ENCODE data around the gene PRRX1. TPM values are rescaled to one million over a fixed set of nuclear protein-coding genes. Genes with fewer than 3 reads are reported as not detected.

PRRX1 gene
- total RNA-seq, 2 experiments from 2014 or later = not detected

DNA sequence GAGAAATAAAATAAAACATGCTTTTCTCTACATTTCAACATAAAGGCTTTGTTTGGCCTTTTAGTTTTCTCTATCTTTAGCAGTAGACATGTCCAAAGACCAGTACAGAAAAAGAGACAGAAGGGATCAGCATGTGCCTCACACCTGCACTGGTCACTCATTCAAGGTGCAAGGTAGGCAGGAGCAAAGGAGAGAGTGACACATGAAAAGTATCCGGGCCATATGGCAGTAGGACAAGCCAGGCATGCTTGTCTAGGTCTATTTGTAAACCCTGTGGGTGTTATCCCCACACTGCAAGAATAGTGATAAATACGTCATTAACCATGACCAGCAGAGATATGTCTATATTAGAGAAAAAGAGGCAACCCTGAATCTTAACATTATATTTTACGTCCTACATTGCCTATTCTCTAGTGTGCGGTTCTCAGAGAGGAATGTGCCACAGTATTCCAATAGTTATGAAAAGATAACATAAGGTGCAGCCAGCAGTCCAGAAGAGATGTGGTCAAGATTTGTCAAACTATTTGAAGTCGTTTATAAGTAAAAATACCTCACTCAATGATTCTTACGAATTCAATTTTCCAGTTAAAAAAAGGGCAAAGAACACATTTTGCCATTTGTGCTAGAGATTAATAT, 32.1 kb downstream of the PRRX1 start:
- TF ChIP-seq, protein P1, sequence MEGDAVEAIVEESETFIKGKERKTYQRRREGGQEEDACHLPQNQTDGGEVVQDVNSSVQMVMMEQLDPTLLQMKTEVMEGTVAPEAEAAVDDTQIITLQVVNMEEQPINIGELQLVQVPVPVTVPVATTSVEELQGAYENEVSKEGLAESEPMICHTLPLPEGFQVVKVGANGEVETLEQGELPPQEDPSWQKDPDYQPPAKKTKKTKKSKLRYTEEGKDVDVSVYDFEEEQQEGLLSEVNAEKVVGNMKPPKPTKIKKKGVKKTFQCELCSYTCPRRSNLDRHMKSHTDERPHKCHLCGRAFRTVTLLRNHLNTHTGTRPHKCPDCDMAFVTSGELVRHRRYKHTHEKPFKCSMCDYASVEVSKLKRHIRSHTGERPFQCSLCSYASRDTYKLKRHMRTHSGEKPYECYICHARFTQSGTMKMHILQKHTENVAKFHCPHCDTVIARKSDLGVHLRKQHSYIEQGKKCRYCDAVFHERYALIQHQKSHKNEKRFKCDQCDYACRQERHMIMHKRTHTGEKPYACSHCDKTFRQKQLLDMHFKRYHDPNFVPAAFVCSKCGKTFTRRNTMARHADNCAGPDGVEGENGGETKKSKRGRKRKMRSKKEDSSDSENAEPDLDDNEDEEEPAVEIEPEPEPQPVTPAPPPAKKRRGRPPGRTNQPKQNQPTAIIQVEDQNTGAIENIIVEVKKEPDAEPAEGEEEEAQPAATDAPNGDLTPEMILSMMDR (IDR thresholded peaks at IDR 0.05) = no peak
- ChIA-PET CTCF (no interaction called here), POLR2A (no interaction called here)
- Mint-ChIP-seq H3K27ac (no peak overlapping the region), H3K4me1 (ENCODE audit: low read depth) (no peaks in the 10 kb centered on the region), H3K4me3 (no peak overlapping the region), H3K36me3 (ENCODE audit: low read depth) (no peaks in the 10 kb centered on the region), H3K9me3 (no peaks in the 10 kb centered on the region), H3K27me3 (peaks cover 15% of the 10 kb centered on the region)
- no peak for DNase-seq
- ATAC-seq = no peak
- intact Hi-C loops (cut with micrococcal nuclease) = loop anchor here (10.0 kb wide), 1 partner anchor 229 kb away; no protein-coding TSS in a partner anchor

DNA sequence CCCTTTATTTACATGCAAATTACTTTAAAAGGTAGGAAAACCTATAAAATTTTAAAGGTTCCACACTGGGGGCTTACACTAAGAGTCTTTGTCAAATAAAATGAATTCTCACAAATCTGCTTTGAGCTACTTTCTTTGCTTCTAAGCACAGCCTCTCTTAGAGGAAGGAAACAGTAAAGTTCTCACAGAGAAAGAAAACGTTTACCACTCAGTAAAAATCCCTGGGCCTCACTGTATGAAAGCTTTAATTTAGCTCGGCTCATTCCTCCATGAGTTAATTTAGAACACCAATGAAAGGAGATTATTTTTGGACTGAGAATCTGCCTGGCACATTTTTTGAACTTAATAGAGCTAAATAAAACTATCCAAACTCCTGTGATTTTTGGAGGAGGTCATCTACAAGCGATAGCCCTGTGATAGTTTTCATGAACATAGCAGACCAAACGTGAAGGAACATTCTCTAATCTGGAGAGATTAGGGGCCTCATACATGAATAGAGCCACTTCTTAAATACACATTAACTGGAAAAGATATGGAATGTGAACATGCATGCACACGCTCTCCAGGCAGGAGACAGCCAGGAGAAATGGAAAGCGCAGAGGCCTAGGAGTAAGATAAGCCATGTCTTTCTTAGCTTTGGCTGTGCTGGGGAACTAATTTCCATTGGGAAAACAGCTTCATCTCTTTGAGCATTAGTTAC, 32.8 kb downstream of the PRRX1 start:
- no peak overlapping the region for H3K27ac Mint-ChIP-seq
- DNase-seq = no peak
- H3K36me3 Mint-ChIP-seq (ENCODE audit: low read depth) = no peaks in the 10 kb centered on the region
- H3K4me3 Mint-ChIP-seq = no peak overlapping the region
- POLR2A ChIA-PET = no interaction called here
- ATAC-seq = no peak
- peaks cover 13% of the 10 kb centered on the region for H3K27me3 Mint-ChIP-seq
- TF ChIP-seq, protein P1 (IDR thresholded peaks at IDR 0.05) = no peak
- CTCF ChIA-PET = interaction anchor here (1.3 kb wide), 1 partner anchor 233 kb away, joined by 3 read pairs; no protein-coding TSS in a partner anchor
- H3K9me3 Mint-ChIP-seq = no peaks in the 10 kb centered on the region
- H3K4me1 Mint-ChIP-seq (ENCODE audit: low read depth) = no peaks in the 10 kb centered on the region
- intact Hi-C loops (cut with micrococcal nuclease) = loop anchor here (10.0 kb wide), 1 partner anchor 228 kb away; no protein-coding TSS in a partner anchor

DNA sequence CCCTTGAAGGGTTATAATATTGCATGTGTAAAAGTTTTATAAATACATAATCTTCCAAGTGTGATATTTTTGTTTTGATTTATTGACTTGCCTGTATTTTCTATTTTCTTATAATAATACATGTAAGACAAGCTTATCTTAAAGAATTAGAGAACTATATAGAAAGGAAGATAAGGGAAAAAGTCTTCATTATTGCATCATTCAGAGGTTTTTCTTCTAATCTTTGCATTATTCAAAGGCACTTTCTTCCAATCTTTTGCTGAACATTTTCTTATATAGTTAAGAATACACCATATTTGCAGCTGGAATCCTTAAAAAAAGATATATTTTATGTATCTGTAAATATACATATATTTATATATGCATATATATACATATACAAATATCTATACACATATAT, 33.4 kb downstream of the PRRX1 start:
- H3K27ac Mint-ChIP-seq = no peak overlapping the region
- ChIA-PET POLR2A (no interaction called here), CTCF (interaction anchor here (1.3 to 2.6 kb wide), 2 partner anchors 8 to 233 kb away, joined by 3 to 13 read pairs; no protein-coding TSS in a partner anchor)
- H3K9me3 Mint-ChIP-seq = no peaks in the 10 kb centered on the region
- peaks cover 13% of the 10 kb centered on the region for H3K27me3 Mint-ChIP-seq
- DNase-seq (no peak), ATAC-seq (no peak)
- H3K4me3 Mint-ChIP-seq = no peak overlapping the region
- TF ChIP-seq, protein P1 (IDR thresholded peaks at IDR 0.05) = no peak
- H3K4me1 Mint-ChIP-seq (ENCODE audit: low read depth) = no peaks in the 10 kb centered on the region
- intact Hi-C loops (cut with micrococcal nuclease) = loop anchor here (10.0 kb wide), 1 partner anchor 227 kb away; no protein-coding TSS in a partner anchor
- no peaks in the 10 kb centered on the region for H3K36me3 Mint-ChIP-seq (ENCODE audit: low read depth)

DNA sequence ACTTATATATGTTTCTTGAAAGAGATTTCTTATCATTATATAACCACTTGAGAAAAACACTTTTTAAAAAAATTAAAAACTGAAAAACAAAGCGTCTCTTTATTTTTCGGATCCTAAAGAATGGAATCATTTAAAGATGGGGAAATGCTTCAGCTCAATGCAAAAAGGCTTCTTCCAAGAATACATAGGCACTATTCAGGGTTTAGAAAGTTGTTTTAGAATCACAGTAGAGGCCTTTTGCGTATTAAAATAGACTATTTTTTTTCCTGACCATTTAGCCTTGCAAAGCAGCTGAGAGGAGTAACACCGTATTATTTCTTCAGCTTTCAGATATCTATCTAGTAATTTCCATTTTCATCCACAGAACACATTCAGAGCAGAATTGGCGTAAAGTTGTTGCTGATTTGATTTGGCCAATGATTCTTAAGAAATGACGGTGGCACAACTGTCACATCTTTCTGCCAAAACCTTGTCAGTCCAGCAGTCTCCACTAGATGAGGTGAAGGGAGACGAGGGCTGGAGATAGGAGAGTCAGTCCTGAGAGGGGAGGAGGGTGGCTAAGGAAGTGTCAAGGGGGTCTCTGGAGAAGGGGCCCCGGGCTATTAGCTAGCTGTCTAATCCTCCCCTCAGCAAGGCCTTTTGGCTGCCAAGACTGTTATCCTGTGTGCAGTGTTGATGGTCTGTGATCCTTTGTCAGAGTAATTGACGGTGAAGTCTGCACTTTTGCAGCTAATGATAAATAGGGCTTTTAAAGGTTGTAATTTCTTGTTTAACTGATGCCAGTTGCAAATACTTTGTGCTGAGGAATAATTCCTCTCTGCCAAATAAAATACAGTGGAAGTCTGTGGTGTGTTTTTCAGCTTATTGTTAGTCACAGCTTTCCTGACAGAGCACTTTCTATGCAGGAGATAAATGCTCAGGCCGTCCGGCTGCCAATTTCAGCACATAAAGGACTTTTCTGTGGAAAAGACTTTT, 34.7 kb downstream of the PRRX1 start:
- intact Hi-C loops (cut with micrococcal nuclease) = loop anchor here (10.0 kb wide), 1 partner anchor 226 kb away; no protein-coding TSS in a partner anchor
- TF ChIP-seq, protein P1 (IDR thresholded peaks at IDR 0.05) = no peak
- ATAC-seq (no peak), DNase-seq (no peak)
- H3K36me3 Mint-ChIP-seq (ENCODE audit: low read depth) = no peaks in the 10 kb centered on the region
- ChIA-PET POLR2A (interaction anchor here (0.6 kb wide), 1 partner anchor 606 kb away, joined by 4 read pairs; no protein-coding TSS in a partner anchor), CTCF (interaction anchor here (0.8 to 2.6 kb wide), 2 partner anchors 9 to 11 kb away, joined by 3 to 13 read pairs; no protein-coding TSS in a partner anchor)
- H3K27ac Mint-ChIP-seq = no peak overlapping the region
- H3K4me1 Mint-ChIP-seq (ENCODE audit: low read depth) = no peaks in the 10 kb centered on the region
- H3K4me3 Mint-ChIP-seq = no peak overlapping the region
- H3K9me3 Mint-ChIP-seq = no peaks in the 10 kb centered on the region
- peaks cover 11% of the 10 kb centered on the region for H3K27me3 Mint-ChIP-seq
